GM18861 (cell line): ENCODE data around the gene ANKAR.
"Not testable (repeated sequence)": the region's sequence is repeated elsewhere in the genome, so short reads cannot be mapped to it uniquely, and the experiment has no call there.

ENCODE experiments used
- ATAC-seq: cut with Tn5 transposase; IDR thresholded peaks from one replicate; pipeline ENCODE4 v1.9.1; 2021; ENCODE audit not compliant: unreplicated experiment

The ANKAR gene

GRCh38 chr2:189659734-189660133 is 14.7 kb upstream of the ANKAR start:
- ATAC-seq, result no peak

- ATAC-seq, result no peak
These were observed 13.7 kb upstream of the ANKAR start for GRCh38 chr2:189660803-189661147.

- ATAC-seq, result peak; percentile 97
These were observed 13.1 kb upstream of the ANKAR start, which contains the start of gene ASNSD1 for GRCh38 chr2:189661148-189661956. Gene ASNSD1 (plus strand): TSS chr2:189661459. CDS start chr2:189666133, 4,674 bp downstream.

- ATAC-seq, result no peak
These were observed 12.5 kb upstream of the ANKAR start for GRCh38 chr2:189661957-189662321.

GRCh38 chr2:189662669-189663226 is 11.7 kb upstream of the ANKAR start:
- no peak for ATAC-seq

GRCh38 chr2:189663319-189663718 is 11.2 kb upstream of the ANKAR start:
- ATAC-seq, result not testable (repeated sequence)

- no peak for ATAC-seq
These were observed 4.6 kb upstream of the ANKAR start for GRCh38 chr2:189669913-189670312.

- no peak for ATAC-seq
These were observed 653 bp upstream of the ANKAR start for GRCh38 chr2:189673661-189674373.

- ATAC-seq, result no peak
These were observed 2.0 kb downstream of the ANKAR start for GRCh38 chr2:189676471-189676870.

- ATAC-seq, result no peak
These were observed 4.8 kb downstream of the ANKAR start for GRCh38 chr2:189679226-189679625.

GRCh38 chr2:189681203-189681602 is 6.7 kb downstream of the ANKAR start:
- no peak for ATAC-seq

GRCh38 chr2:189681903-189682302 is 7.4 kb downstream of the ANKAR start:
- ATAC-seq, result no peak

- ATAC-seq, result no peak
These were observed 8.9 kb downstream of the ANKAR start for GRCh38 chr2:189683348-189683747.

- ATAC-seq, result no peak
These were observed 10.3 kb downstream of the ANKAR start for GRCh38 chr2:189684811-189685210.

GRCh38 chr2:189685540-189686229 is 11.2 kb downstream of the ANKAR start:
- no peak for ATAC-seq

- not testable (repeated sequence) for ATAC-seq
These were observed 13.3 kb downstream of the ANKAR start for GRCh38 chr2:189687796-189688195.

GRCh38 chr2:189696223-189696622 is 21.8 kb downstream of the ANKAR start:
- no peak for ATAC-seq

- peak; percentile 47 for ATAC-seq
These were observed 23.8 kb downstream of the ANKAR start for GRCh38 chr2:189698020-189698887.

GRCh38 chr2:189700681-189701080 is 26.2 kb downstream of the ANKAR start:
- no peak for ATAC-seq

GRCh38 chr2:189702071-189702470 is 27.6 kb downstream of the ANKAR start:
- no peak for ATAC-seq
